ENCODE data around the gene EXOC3.
"Not testable (repeated sequence)": the region's sequence is repeated elsewhere in the genome, so short reads cannot be mapped to it uniquely, and the experiment has no call there.

The EXOC3 gene

GRCh38 chr5:493758-494157 is 50.8 kb downstream of the EXOC3 start:
- Mint-ChIP-seq H3K9me3 (ENCODE audit: low read depth) (no peaks in the 10 kb centered on the region), H3K4me3 (no peak overlapping the region), H3K27me3 (peaks cover 3% of the 10 kb centered on the region), H3K27ac (no peak overlapping the region), H3K4me1 (ENCODE audit: low read depth) (no peaks in the 10 kb centered on the region), H3K36me3 (no peaks in the 10 kb centered on the region)

- Mint-ChIP-seq H3K4me1 (ENCODE audit: low read depth) (no peaks in the 10 kb centered on the region), H3K27me3 (peaks cover 3% of the 10 kb centered on the region), H3K27ac (no peak overlapping the region), H3K36me3 (no peaks in the 10 kb centered on the region), H3K9me3 (ENCODE audit: low read depth) (no peaks in the 10 kb centered on the region), H3K4me3 (no peak overlapping the region)
Measured at GRCh38 chr5:494667-495255, 51.8 kb downstream of the EXOC3 start.

GRCh38 chr5:496028-496427 is 53.1 kb downstream of the EXOC3 start:
- no peaks in the 10 kb centered on the region for H3K36me3 Mint-ChIP-seq
- H3K4me3 Mint-ChIP-seq: no peak overlapping the region
- H3K4me1 Mint-ChIP-seq (ENCODE audit: low read depth): no peaks in the 10 kb centered on the region
- H3K9me3 Mint-ChIP-seq (ENCODE audit: low read depth): no peaks in the 10 kb centered on the region
- H3K27me3 Mint-ChIP-seq: peaks cover 5% of the 10 kb centered on the region
- H3K27ac Mint-ChIP-seq: no peak overlapping the region

- Mint-ChIP-seq H3K36me3 (no peaks in the 10 kb centered on the region), H3K9me3 (ENCODE audit: low read depth) (no peaks in the 10 kb centered on the region)
Measured at GRCh38 chr5:497090-497700, 54.2 kb downstream of the EXOC3 start.

GRCh38 chr5:497871-498509 is 55.0 kb downstream of the EXOC3 start:
- H3K4me1 Mint-ChIP-seq (ENCODE audit: low read depth): peaks cover 6% of the 10 kb centered on the region
- H3K4me3 Mint-ChIP-seq: no peak overlapping the region
- no peaks in the 10 kb centered on the region for H3K36me3 Mint-ChIP-seq

More at GRCh38 chr5:497090-497700, 54.2 kb downstream of the EXOC3 start:
- H3K27ac Mint-ChIP-seq: no peak overlapping the region
- no peak overlapping the region for H3K4me3 Mint-ChIP-seq
- peaks cover 3% of the 10 kb centered on the region for H3K4me1 Mint-ChIP-seq (ENCODE audit: low read depth)
- peaks cover 5% of the 10 kb centered on the region for H3K27me3 Mint-ChIP-seq

GRCh38 chr5:499233-500209 is 56.5 kb downstream of the EXOC3 start:
- Mint-ChIP-seq H3K9me3 (ENCODE audit: low read depth) (no peaks in the 10 kb centered on the region), H3K4me1 (ENCODE audit: low read depth) (peaks cover 6% of the 10 kb centered on the region), H3K27me3 (peaks cover 5% of the 10 kb centered on the region), H3K27ac (no peak overlapping the region), H3K36me3 (no peaks in the 10 kb centered on the region), H3K4me3 (no peak overlapping the region)

More at GRCh38 chr5:497871-498509, 55.0 kb downstream of the EXOC3 start:
- Mint-ChIP-seq H3K27me3 (peaks cover 5% of the 10 kb centered on the region), H3K9me3 (ENCODE audit: low read depth) (no peaks in the 10 kb centered on the region), H3K27ac (no peak overlapping the region)

GRCh38 chr5:500491-500890 is 57.5 kb downstream of the EXOC3 start:
- H3K9me3 Mint-ChIP-seq (ENCODE audit: low read depth): no peaks in the 10 kb centered on the region
- no peak overlapping the region for H3K4me3 Mint-ChIP-seq
- H3K4me1 Mint-ChIP-seq (ENCODE audit: low read depth): peaks cover 6% of the 10 kb centered on the region
- H3K27me3 Mint-ChIP-seq: peaks cover 5% of the 10 kb centered on the region
- no peaks in the 10 kb centered on the region for H3K36me3 Mint-ChIP-seq
- H3K27ac Mint-ChIP-seq: no peak overlapping the region

GRCh38 chr5:501105-501830 is 58.3 kb downstream of the EXOC3 start:
- Mint-ChIP-seq H3K36me3 (no peaks in the 10 kb centered on the region), H3K4me1 (ENCODE audit: low read depth) (peaks cover 6% of the 10 kb centered on the region), H3K27ac (no peak overlapping the region), H3K9me3 (ENCODE audit: low read depth) (no peaks in the 10 kb centered on the region), H3K4me3 (no peak overlapping the region), H3K27me3 (peaks cover 5% of the 10 kb centered on the region)

GRCh38 chr5:501831-502184 is 58.8 kb downstream of the EXOC3 start:
- H3K9me3 Mint-ChIP-seq (ENCODE audit: low read depth): no peaks in the 10 kb centered on the region
- no peak overlapping the region for H3K27ac Mint-ChIP-seq
- no peaks in the 10 kb centered on the region for H3K36me3 Mint-ChIP-seq
- H3K4me3 Mint-ChIP-seq: peak overlapping the region; percentile 32
- H3K4me1 Mint-ChIP-seq (ENCODE audit: low read depth): peaks cover 6% of the 10 kb centered on the region
- H3K27me3 Mint-ChIP-seq: peaks cover 5% of the 10 kb centered on the region

- Mint-ChIP-seq H3K27me3 (peaks cover 5% of the 10 kb centered on the region), H3K9me3 (ENCODE audit: low read depth) (no peaks in the 10 kb centered on the region), H3K4me3 (peak overlapping the region; percentile 32), H3K4me1 (ENCODE audit: low read depth) (peaks cover 6% of the 10 kb centered on the region), H3K36me3 (no peaks in the 10 kb centered on the region), H3K27ac (no peak overlapping the region)
Measured at GRCh38 chr5:502325-503079, 59.5 kb downstream of the EXOC3 start.

- H3K4me3 Mint-ChIP-seq: no peak overlapping the region
- H3K27me3 Mint-ChIP-seq: peaks cover 2% of the 10 kb centered on the region
- no peak overlapping the region for H3K27ac Mint-ChIP-seq
- H3K36me3 Mint-ChIP-seq: no peaks in the 10 kb centered on the region
- H3K9me3 Mint-ChIP-seq (ENCODE audit: low read depth): no peaks in the 10 kb centered on the region
- H3K4me1 Mint-ChIP-seq (ENCODE audit: low read depth): peaks cover 6% of the 10 kb centered on the region
Measured at GRCh38 chr5:504326-505154, 61.6 kb downstream of the EXOC3 start.

GRCh38 chr5:505951-506525 is 63.1 kb downstream of the EXOC3 start:
- Mint-ChIP-seq H3K9me3 (ENCODE audit: low read depth) (no peaks in the 10 kb centered on the region), H3K36me3 (no peaks in the 10 kb centered on the region), H3K27me3 (no peaks in the 10 kb centered on the region), H3K4me3 (no peak overlapping the region), H3K27ac (no peak overlapping the region), H3K4me1 (ENCODE audit: low read depth) (peaks cover 6% of the 10 kb centered on the region)

GRCh38 chr5:507986-508575 is 65.1 kb downstream of the EXOC3 start:
- not testable (repeated sequence) for H3K9me3 Mint-ChIP-seq (ENCODE audit: low read depth); H3K4me1 Mint-ChIP-seq (ENCODE audit: low read depth)

More at GRCh38 chr5:507986-508575, 65.1 kb downstream of the EXOC3 start:
- H3K27ac Mint-ChIP-seq, H3K4me3 Mint-ChIP-seq, H3K27me3 Mint-ChIP-seq, H3K36me3 Mint-ChIP-seq: not testable (repeated sequence)
